GM23338 (cell line): ENCODE data around the gene STAU1. TPM values are rescaled to one million over a fixed set of nuclear protein-coding genes. Genes with fewer than 3 reads are reported as not detected.

Experiments
- ATAC-seq: fragments of 200-7000 bp; cut with Tn5 transposase; 3 replicates; pipeline ENCODE4 v1.9.1; 2020
- DNase-seq: peaks from one replicate; pipeline ENCODE4 v3.0.0-alpha.2; 2015; ENCODE audit warnings: low spot score
- H2AFZ ChIP-seq: fragments of 200-600 bp; sonication (generic); 2 replicates; pipeline ENCODE4 v1.8.0; 2016; ENCODE audit warnings: antibody characterized with exemption, mild to moderate bottlenecking, moderate library complexity
- H3F3A ChIP-seq: fragments of 200-600 bp; sonication (generic); replicated peaks from 2 replicates; pipeline ENCODE4 v1.8.0; 2017; ENCODE audit warnings: antibody characterized with exemption, mixed run types, low read depth
- H3K27ac ChIP-seq: fragments of 200-600 bp; sonication (generic); 2 replicates; pipeline ENCODE4 v1.6.1; 2016; ENCODE audit warnings: low read depth
- H3K27me3 ChIP-seq: fragments of 200-600 bp; sonication (generic); 2 replicates; pipeline ENCODE4 v1.8.0; 2016; ENCODE audit warnings: mild to moderate bottlenecking, mixed run types, moderate library complexity; ENCODE audit not compliant: insufficient read depth
- H3K36me3 ChIP-seq: fragments of 200-600 bp; sonication (generic); 2 replicates; pipeline ENCODE4 v1.8.0; 2016; ENCODE audit warnings: mild to moderate bottlenecking; ENCODE audit not compliant: insufficient read depth
- H3K4me1 ChIP-seq: fragments of 200-600 bp; sonication (generic); 2 replicates; pipeline ENCODE4 v1.8.0; 2016; ENCODE audit warnings: mild to moderate bottlenecking, moderate library complexity; ENCODE audit not compliant: insufficient read depth
- H3K4me2 ChIP-seq: fragments of 200-600 bp; sonication (generic); 2 replicates; pipeline ENCODE4 v1.7.1; 2017; ENCODE audit warnings: mixed run types
- H3K4me3 ChIP-seq: fragments of 200-600 bp; sonication (generic); 2 replicates; pipeline ENCODE4 v1.6.1; 2016; ENCODE audit warnings: mixed run types
- H3K79me2 ChIP-seq: fragments of 200-600 bp; sonication (generic); replicated peaks from 2 replicates; pipeline ENCODE4 v1.8.0; 2017; ENCODE audit warnings: mild to moderate bottlenecking; ENCODE audit not compliant: insufficient read depth
- H3K9me2 ChIP-seq: fragments of 200-600 bp; sonication (generic); 2 replicates; pipeline ENCODE4 v1.8.0; 2017; ENCODE audit not compliant: insufficient read depth
- H4K20me1 ChIP-seq: fragments of 200-600 bp; sonication (generic); replicated peaks from 2 replicates; pipeline ENCODE4 v1.8.0; 2017; ENCODE audit warnings: mild to moderate bottlenecking; ENCODE audit not compliant: insufficient read depth
- H3K27ac Mint-ChIP-seq: 2 replicates; pipeline ENCODE4 v1.8.0; 2020; ENCODE audit warnings: inconsistent platforms, mild to moderate bottlenecking, moderate library complexity, mixed read lengths
- H3K27me3 Mint-ChIP-seq: 3 replicates; pipeline ENCODE4 v1.8.0; 2022; ENCODE audit warnings: low read depth, mild to moderate bottlenecking, moderate library complexity, mixed read lengths, inconsistent platforms; ENCODE audit not compliant: insufficient read depth, poor library complexity
- H3K36me3 Mint-ChIP-seq: 3 replicates; pipeline ENCODE4 v1.8.0; 2021; ENCODE audit warnings: low read depth, mild to moderate bottlenecking, inconsistent platforms, moderate library complexity, mixed read lengths
- H3K4me1 Mint-ChIP-seq: 3 replicates; pipeline ENCODE4 v1.8.0; 2020; ENCODE audit warnings: mild to moderate bottlenecking, inconsistent platforms, mixed read lengths
- H3K4me3 Mint-ChIP-seq: 3 replicates; pipeline ENCODE4 v1.8.0; 2021; ENCODE audit warnings: moderate library complexity, mild to moderate bottlenecking, inconsistent platforms, mixed read lengths
- H3K9me3 Mint-ChIP-seq: 3 replicates; pipeline ENCODE4 v1.8.0; 2020; ENCODE audit warnings: moderate library complexity, mild to moderate bottlenecking, inconsistent platforms, mixed read lengths
- CTCF ChIP-seq, 2 experiments: fragments of 200-600 bp in 1 of 2; sonication (generic) in 1 of 2; conservative IDR thresholded peaks; 2 replicates each; pipeline versions ENCODE4 v1.5.1 to v1.6.1; 2016 to 2017; ENCODE audit warnings: antibody characterized with exemption in 2 of 2, low read depth in 2 of 2, mild to moderate bottlenecking in 2 of 2, moderate library complexity in 1 of 2
- EZH2phosphoT487 ChIP-seq: fragments of 200-600 bp; sonication (generic); IDR thresholded peaks from one replicate; pipeline ENCODE4 v1.8.1; 2018; ENCODE audit warnings: antibody characterized with exemption; ENCODE audit not compliant: unreplicated experiment
- NANOG ChIP-seq: IDR thresholded peaks from 2 replicates; pipeline ENCODE4 v1.6.1; 2016; ENCODE audit warnings: antibody characterized with exemption, borderline replicate concordance
- STAT1 ChIP-seq: IDR thresholded peaks from one replicate; pipeline ENCODE4 v1.6.1; 2016; ENCODE audit warnings: antibody characterized with exemption; ENCODE audit not compliant: unreplicated experiment
- ZNF114 ChIP-seq: fragments of 250-450 bp; sonication (Bioruptor Pico); IDR thresholded peaks from 2 replicates; pipeline ENCODE4 v1.5.0; 2020; ENCODE audit warnings: mild to moderate bottlenecking, moderate library complexity
- polyA plus RNA-seq: library from polyadenylated mRNA; unstranded; fragments of >200 nt; fragmentation: Nextera tagmentation; extraction: Ambion mirVana; gene quantifications from 2 replicates; pipeline ENCODE4 v1.2.1, GENCODE V29; 2016
- total RNA-seq: library from RNA; depleted of rRNA; stranded (reverse); fragments of >200 nt; shearing (Covaris generic); gene quantifications from 2 replicates; pipeline ENCODE4 v1.2.3, GENCODE V29; 2014
- TF ChIP-seq, protein P1 (sequence below): fragments of 250-450 bp; sonication (Bioruptor Pico); IDR thresholded peaks from 2 replicates; pipeline ENCODE4 v1.5.0; 2020; ENCODE audit warnings: mild to moderate bottlenecking, moderate library complexity

Gene STAU1
- total and polyA plus RNA-seq, 2 experiments from 2014 or later = 102 TPM

DNA sequence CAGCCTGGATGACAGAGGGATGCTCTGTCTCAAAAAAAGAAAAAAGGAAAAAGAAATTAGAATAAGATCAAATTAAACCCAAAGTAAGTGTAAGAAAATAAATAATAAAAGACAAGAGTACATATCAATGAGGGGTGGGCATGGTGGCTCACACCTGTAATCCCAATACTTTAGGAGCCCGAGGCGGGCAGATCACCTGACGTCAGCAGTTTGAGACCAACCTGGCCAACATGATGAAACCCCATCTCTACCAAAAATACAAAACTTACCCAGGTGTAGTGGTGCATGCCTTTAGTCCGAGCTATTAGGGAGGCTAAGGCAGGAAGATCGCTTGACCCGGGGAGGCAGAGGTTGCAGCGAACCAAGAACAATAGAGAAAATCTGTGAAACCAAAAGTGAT is 14.9 kb upstream of the STAU1 start (continued):
- TF ChIP-seq, protein P1, sequence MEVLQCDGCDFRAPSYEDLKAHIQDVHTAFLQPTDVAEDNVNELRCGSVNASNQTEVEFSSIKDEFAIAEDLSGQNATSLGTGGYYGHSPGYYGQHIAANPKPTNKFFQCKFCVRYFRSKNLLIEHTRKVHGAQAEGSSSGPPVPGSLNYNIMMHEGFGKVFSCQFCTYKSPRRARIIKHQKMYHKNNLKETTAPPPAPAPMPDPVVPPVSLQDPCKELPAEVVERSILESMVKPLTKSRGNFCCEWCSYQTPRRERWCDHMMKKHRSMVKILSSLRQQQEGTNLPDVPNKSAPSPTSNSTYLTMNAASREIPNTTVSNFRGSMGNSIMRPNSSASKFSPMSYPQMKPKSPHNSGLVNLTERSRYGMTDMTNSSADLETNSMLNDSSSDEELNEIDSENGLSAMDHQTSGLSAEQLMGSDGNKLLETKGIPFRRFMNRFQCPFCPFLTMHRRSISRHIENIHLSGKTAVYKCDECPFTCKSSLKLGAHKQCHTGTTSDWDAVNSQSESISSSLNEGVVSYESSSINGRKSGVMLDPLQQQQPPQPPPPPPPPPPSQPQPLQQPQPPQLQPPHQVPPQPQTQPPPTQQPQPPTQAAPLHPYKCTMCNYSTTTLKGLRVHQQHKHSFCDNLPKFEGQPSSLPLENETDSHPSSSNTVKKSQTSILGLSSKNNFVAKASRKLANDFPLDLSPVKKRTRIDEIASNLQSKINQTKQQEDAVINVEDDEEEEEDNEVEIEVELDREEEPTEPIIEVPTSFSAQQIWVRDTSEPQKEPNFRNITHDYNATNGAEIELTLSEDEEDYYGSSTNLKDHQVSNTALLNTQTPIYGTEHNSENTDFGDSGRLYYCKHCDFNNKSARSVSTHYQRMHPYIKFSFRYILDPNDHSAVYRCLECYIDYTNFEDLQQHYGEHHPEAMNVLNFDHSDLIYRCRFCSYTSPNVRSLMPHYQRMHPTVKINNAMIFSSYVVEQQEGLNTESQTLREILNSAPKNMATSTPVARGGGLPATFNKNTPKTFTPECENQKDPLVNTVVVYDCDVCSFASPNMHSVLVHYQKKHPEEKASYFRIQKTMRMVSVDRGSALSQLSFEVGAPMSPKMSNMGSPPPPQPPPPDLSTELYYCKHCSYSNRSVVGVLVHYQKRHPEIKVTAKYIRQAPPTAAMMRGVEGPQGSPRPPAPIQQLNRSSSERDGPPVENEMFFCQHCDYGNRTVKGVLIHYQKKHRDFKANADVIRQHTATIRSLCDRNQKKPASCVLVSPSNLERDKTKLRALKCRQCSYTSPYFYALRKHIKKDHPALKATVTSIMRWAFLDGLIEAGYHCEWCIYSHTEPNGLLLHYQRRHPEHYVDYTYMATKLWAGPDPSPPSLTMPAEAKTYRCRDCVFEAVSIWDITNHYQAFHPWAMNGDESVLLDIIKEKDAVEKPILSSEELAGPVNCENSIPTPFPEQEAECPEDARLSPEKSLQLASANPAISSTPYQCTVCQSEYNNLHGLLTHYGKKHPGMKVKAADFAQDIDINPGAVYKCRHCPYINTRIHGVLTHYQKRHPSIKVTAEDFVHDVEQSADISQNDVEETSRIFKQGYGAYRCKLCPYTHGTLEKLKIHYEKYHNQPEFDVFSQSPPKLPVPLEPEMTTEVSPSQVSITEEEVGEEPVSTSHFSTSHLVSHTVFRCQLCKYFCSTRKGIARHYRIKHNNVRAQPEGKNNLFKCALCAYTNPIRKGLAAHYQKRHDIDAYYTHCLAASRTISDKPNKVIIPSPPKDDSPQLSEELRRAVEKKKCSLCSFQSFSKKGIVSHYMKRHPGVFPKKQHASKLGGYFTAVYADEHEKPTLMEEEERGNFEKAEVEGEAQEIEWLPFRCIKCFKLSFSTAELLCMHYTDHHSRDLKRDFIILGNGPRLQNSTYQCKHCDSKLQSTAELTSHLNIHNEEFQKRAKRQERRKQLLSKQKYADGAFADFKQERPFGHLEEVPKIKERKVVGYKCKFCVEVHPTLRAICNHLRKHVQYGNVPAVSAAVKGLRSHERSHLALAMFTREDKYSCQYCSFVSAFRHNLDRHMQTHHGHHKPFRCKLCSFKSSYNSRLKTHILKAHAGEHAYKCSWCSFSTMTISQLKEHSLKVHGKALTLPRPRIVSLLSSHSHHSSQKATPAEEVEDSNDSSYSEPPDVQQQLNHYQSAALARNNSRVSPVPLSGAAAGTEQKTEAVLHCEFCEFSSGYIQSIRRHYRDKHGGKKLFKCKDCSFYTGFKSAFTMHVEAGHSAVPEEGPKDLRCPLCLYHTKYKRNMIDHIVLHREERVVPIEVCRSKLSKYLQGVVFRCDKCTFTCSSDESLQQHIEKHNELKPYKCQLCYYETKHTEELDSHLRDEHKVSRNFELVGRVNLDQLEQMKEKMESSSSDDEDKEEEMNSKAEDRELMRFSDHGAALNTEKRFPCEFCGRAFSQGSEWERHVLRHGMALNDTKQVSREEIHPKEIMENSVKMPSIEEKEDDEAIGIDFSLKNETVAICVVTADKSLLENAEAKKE (CRISPR knock-in tag) = no peak
- TF ChIP-seq ZNF114 (CRISPR knock-in tag) = no peak

- H3K9me3 Mint-ChIP-seq = peaks cover 4% of the 10 kb centered on the region; the same call in 1 of the 3 replicates
- Histone ChIP-seq H4K20me1 (no peaks in the 10 kb centered on the region; the same call in 1 of the 2 replicates), H3K4me2 (no peak overlapping the region), H3K79me2 (no peaks in the 10 kb centered on the region), H2AFZ (no peak overlapping the region), H3K9me2 (no peaks in the 10 kb centered on the region), H3K27me3 (no peaks in the 10 kb centered on the region), H3K4me1 (no peaks in the 10 kb centered on the region), H3K4me3 (no peak overlapping the region), H3K36me3 (no peaks in the 10 kb centered on the region), H3K27ac (no peak overlapping the region), H3F3A (no peaks in the 10 kb centered on the region)
- no peaks in the 10 kb centered on the region for H3K36me3 Mint-ChIP-seq
- H3K27me3 Mint-ChIP-seq = peaks cover 3% of the 10 kb centered on the region
- H3K27ac Mint-ChIP-seq = no peak overlapping the region
- DNase-seq = no peak
- no peak overlapping the region for H3K4me3 Mint-ChIP-seq
- H3K4me1 Mint-ChIP-seq = no peaks in the 10 kb centered on the region
- no peak for ATAC-seq
- no peak for TF ChIP-seq EZH2phosphoT487
- TF ChIP-seq, protein P1 (CRISPR knock-in tag) = no peak
- no peak for TF ChIP-seq CTCF (conservative IDR thresholded peaks at IDR 0.05; ENCODE audit: low read depth in 2 of 2)
- TF ChIP-seq NANOG = no peak
- no peak for TF ChIP-seq STAT1
Measured at GRCh38 chr20:49199729-49200293, 11.7 kb upstream of the STAU1 start.
